GM20000 (cell line): ENCODE data around the gene SPTA1.
"Not testable (repeated sequence)": the region's sequence is repeated elsewhere in the genome, so short reads cannot be mapped to it uniquely, and the experiment has no call there.

Experiments used
- DNase-seq: peaks from one replicate; pipeline ENCODE4 v3.0.0; 2012; ENCODE audit warnings: low spot score
- TF ChIP-seq, protein P1 (sequence below): IDR thresholded peaks from 2 replicates; pipeline ENCODE4 v1.5.1; 2012; ENCODE audit warnings: mild to moderate bottlenecking, control low read depth; ENCODE audit errors: extremely low read depth, missing control alignments

The SPTA1 gene

GRCh38 chr1:158700552-158700951, 14.0 kb upstream of the SPTA1 start, which contains the start of gene OR6K2:
Gene OR6K2, minus strand, starts transcription at chr1:158700652. Its CDS starts 0 bp downstream, at chr1:158700652.
- DNase-seq: no peak
- TF ChIP-seq, protein P1, sequence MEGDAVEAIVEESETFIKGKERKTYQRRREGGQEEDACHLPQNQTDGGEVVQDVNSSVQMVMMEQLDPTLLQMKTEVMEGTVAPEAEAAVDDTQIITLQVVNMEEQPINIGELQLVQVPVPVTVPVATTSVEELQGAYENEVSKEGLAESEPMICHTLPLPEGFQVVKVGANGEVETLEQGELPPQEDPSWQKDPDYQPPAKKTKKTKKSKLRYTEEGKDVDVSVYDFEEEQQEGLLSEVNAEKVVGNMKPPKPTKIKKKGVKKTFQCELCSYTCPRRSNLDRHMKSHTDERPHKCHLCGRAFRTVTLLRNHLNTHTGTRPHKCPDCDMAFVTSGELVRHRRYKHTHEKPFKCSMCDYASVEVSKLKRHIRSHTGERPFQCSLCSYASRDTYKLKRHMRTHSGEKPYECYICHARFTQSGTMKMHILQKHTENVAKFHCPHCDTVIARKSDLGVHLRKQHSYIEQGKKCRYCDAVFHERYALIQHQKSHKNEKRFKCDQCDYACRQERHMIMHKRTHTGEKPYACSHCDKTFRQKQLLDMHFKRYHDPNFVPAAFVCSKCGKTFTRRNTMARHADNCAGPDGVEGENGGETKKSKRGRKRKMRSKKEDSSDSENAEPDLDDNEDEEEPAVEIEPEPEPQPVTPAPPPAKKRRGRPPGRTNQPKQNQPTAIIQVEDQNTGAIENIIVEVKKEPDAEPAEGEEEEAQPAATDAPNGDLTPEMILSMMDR: no peak

GRCh38 chr1:158694596-158694995, 8.1 kb upstream of the SPTA1 start:
- DNase-seq: no peak
- TF ChIP-seq, protein P1: no peak

- TF ChIP-seq, protein P1: no peak
- no peak for DNase-seq
Observed at GRCh38 chr1:158692356-158692755, 5.8 kb upstream of the SPTA1 start.

DNA sequence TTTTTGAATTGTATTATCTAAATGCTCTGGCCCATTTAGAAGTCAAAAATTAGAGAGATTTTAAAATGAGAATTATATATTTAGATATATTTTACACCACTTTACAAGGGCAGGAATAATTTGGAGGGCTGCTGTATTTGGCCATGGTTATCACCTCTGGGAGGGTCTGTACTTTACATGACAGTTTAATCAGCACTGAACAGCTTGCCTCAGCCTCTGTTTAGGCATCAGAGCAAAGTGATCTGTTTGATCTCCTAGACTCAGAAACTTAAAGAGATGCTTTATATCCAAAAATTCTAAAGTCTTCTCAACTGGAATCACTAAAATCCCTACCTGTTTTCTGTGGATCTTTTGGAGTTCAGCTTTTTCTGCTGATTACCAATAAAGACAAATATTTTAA, 5.4 kb upstream of the SPTA1 start:
- TF ChIP-seq, protein P1: no peak

GRCh38 chr1:158691149-158691548, 4.6 kb upstream of the SPTA1 start:
- not testable (repeated sequence) for DNase-seq

More for the DNA sequence above, 5.4 kb upstream of the SPTA1 start:
- no peak for DNase-seq

GRCh38 chr1:158689875-158690274, 3.4 kb upstream of the SPTA1 start:
- DNase-seq: no peak
- TF ChIP-seq, protein P1: no peak

DNA sequence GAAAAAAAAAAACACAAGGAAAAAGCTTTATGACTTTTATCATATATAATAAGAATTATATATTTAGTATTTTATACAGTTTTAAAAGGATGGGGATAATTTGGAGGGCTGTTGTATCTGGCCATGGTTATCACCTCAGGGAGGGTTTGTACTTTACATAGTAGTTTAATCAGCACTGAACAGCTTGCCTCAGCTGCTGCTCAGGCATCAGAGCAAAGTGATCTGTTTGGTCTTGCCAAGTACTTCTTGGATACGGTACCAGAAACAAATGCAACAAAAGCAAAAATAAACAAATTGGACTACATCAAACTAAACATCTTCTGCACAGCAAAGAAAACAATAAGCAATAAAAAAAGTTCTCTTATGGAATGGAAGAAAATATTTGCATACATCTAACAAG, 2.6 kb upstream of the SPTA1 start:
- TF ChIP-seq, protein P1: no peak
- DNase-seq: no peak

- not testable (repeated sequence) for DNase-seq
Observed at GRCh38 chr1:158688343-158688742, 1.8 kb upstream of the SPTA1 start.

- TF ChIP-seq, protein P1: no peak
- no peak for DNase-seq
Observed at GRCh38 chr1:158687037-158687436, 522 bp upstream of the SPTA1 start.
